Panc1 (cell line): ENCODE measurements around the gene INS.

Source experiments
- POLR2AphosphoS5 ChIP-seq: IDR thresholded peaks from 2 replicates; pipeline ENCODE4 v1.6.1; 2012; ENCODE audit warnings: mild to moderate bottlenecking, low read depth, low read length, moderate library complexity
- REST ChIP-seq, 2 experiments: IDR thresholded peaks; 2 replicates each; pipeline ENCODE4 v1.6.1; 2011 to 2012; ENCODE audit warnings: low read depth in 2 of 2, control low read depth in 1 of 2, low read length in 1 of 2, mild to moderate bottlenecking in 1 of 2, moderate library complexity in 1 of 2; ENCODE audit not compliant: insufficient read depth in 1 of 2
- SIN3A ChIP-seq: IDR thresholded peaks from 2 replicates; pipeline ENCODE4 v1.6.1; 2012; ENCODE audit warnings: low read depth, mild to moderate bottlenecking, low read length, moderate library complexity, borderline replicate concordance; ENCODE audit not compliant: insufficient read depth
- TCF7L2 ChIP-seq: IDR thresholded peaks from 2 replicates; pipeline ENCODE4 v1.6.1; 2011; ENCODE audit warnings: mild to moderate bottlenecking, low read depth, low read length, inconsistent platforms
- TF ChIP-seq, protein P1 (sequence below): fragments of 450-650 bp; IDR thresholded peaks from 2 replicates; pipeline ENCODE4 v1.5.1; 2017; ENCODE audit warnings: mild to moderate bottlenecking

DNA sequence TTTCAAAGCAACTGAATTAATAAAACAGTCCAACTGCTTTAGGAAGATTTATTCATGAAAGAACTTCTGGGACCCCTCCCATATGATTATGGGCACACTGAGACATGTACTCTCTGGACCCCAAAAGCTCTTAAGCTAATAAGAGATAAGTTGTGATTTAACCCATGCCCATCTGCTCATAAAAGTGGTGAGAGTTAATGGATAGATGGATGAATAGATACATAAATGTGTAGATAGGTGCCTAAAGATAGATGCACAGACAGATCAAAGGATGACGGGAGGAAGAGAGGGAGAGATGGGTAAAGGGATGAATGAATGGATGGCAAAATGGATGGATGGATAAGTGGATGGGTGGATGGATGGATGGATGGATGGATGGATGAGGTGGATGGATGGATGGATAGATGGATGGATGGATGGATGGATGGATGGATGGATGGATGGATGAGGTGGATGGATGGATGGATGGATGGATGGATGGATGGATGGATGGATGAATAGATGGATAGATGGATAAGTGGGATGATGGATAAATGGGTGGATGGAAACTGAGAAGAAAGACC, 40.0 kb upstream of the INS start:
- TF ChIP-seq, protein P1, sequence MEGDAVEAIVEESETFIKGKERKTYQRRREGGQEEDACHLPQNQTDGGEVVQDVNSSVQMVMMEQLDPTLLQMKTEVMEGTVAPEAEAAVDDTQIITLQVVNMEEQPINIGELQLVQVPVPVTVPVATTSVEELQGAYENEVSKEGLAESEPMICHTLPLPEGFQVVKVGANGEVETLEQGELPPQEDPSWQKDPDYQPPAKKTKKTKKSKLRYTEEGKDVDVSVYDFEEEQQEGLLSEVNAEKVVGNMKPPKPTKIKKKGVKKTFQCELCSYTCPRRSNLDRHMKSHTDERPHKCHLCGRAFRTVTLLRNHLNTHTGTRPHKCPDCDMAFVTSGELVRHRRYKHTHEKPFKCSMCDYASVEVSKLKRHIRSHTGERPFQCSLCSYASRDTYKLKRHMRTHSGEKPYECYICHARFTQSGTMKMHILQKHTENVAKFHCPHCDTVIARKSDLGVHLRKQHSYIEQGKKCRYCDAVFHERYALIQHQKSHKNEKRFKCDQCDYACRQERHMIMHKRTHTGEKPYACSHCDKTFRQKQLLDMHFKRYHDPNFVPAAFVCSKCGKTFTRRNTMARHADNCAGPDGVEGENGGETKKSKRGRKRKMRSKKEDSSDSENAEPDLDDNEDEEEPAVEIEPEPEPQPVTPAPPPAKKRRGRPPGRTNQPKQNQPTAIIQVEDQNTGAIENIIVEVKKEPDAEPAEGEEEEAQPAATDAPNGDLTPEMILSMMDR = no peak
- TF ChIP-seq TCF7L2 = no peak
- TF ChIP-seq SIN3A = no peak
- TF ChIP-seq POLR2AphosphoS5 = no peak
- no peak for TF ChIP-seq REST (IDR thresholded peaks at IDR 0.05; ENCODE audit: insufficient read depth in 1 of 2, low read depth in 2 of 2, low read length in 1 of 2)
